ENCODE measurements around the gene METTL23. TPM values are rescaled to one million over a fixed set of nuclear protein-coding genes. Genes with fewer than 3 reads are reported as not detected.

The METTL23 gene
- total and polyA plus RNA-seq, 2 donors (not counting 3 experiments of a cell fraction or from before 2014, with no cell fraction given), result 19.5 to 33.4 TPM

- ChIA-PET CTCF (no interaction called here), POLR2A (no interaction called here)
- Histone ChIP-seq H3K9me1 (replicated peaks; ENCODE audit: control insufficient read depth, extremely low read depth, insufficient read depth, low read length) (no peaks in the 10 kb centered on the region), H3K9ac (replicated peaks; ENCODE audit: extremely low read depth, insufficient read depth, low read length) (no peak overlapping the region), H3K79me2 (ENCODE audit: control insufficient read depth, insufficient read depth, low read length) (no peaks in the 10 kb centered on the region), H3K36me3 (ENCODE audit: control insufficient read depth in 2 of 2, extremely low read depth in 1 of 2, insufficient read depth in 2 of 2, low read length in 2 of 2) (peaks cover 0 to 4% of the 10 kb centered on the region in 2 experiments), H4K20me1 (replicated peaks; ENCODE audit: control insufficient read depth, extremely low read depth, insufficient read depth, low read length) (no peaks in the 10 kb centered on the region), H3K4me1 (ENCODE audit: control insufficient read depth, extremely low read depth, insufficient read depth, low read length) (no peaks in the 10 kb centered on the region), H3K27me3 (ENCODE audit: control insufficient read depth in 2 of 2, insufficient read depth in 2 of 2, low read length in 2 of 2) (no peaks in the 10 kb centered on the region), H2AFZ (ENCODE audit: low read depth, low read length) (no peak overlapping the region), H3K9me3 (replicated peaks; ENCODE audit: control insufficient read depth, insufficient read depth, low read length) (no peaks in the 10 kb centered on the region), H3K4me2 (ENCODE audit: insufficient read depth, low read length) (no peak overlapping the region), H3K27ac (ENCODE audit: insufficient read depth, low read depth, low read length) (no peak overlapping the region), H3K4me3 (replicated peaks in 1 of 3; ENCODE audit: insufficient read depth in 1 of 3, low read depth in 1 of 3, low read length in 3 of 3) (no peak overlapping the region)
- FAIRE-seq, result no peak
- dilution Hi-C loops (cut with MboI; ENCODE audit: extremely low pct_ligation_motif_present, low sequenced_read_pairs), result no loop called here
- no TSS peak for BruUV-seq (replicated peaks)
- TF ChIP-seq CTCF (IDR thresholded peaks at IDR 0.05; ENCODE audit: extremely low read depth in 1 of 2, insufficient read depth in 1 of 2, low read depth in 1 of 2, low read length in 2 of 2), result no peak
- TF ChIP-seq FOS (IDR thresholded peaks at IDR 0.05; ENCODE audit: borderline replicate concordance, insufficient read depth, low read length), result no peak
- TF ChIP-seq POLR2AphosphoS5 (IDR thresholded peaks at IDR 0.05; ENCODE audit: insufficient read depth, low read depth, low read length), result no peak
- TF ChIP-seq JUN (IDR thresholded peaks at IDR 0.05; ENCODE audit: borderline replicate concordance, insufficient read depth, insufficient read length, low read depth), result no peak
- no peak for TF ChIP-seq MYC (IDR thresholded peaks at IDR 0.05; ENCODE audit: low read depth, low read length)
- no peak for TF ChIP-seq POLR2A (IDR thresholded peaks at IDR 0.05; ENCODE audit: low read depth, low read length)
- no peak for TF ChIP-seq MAX (IDR thresholded peaks at IDR 0.05; ENCODE audit: insufficient read depth, insufficient read length)
- no peak for TF ChIP-seq EZH2 (IDR thresholded peaks at IDR 0.05; ENCODE audit: borderline replicate concordance, low read depth, low read length, severe bottlenecking)
- TF ChIP-seq GATA2 (IDR thresholded peaks at IDR 0.05; ENCODE audit: insufficient read depth, insufficient read length, low read depth, low read length), result no peak
- intact Hi-C loops (cut with micrococcal nuclease), result no loop called here
- no peak for DNase-seq (ENCODE audit: low read depth, low spot score)
Measured at GRCh38 chr17:76679239-76679638, 47.4 kb upstream of the METTL23 start.

All from endothelial cell of umbilical vein (primary cell).